A549 (cell line): ENCODE results near the gene ZNF827.

Experiments
- CBX8 ChIP-seq: fragments of 200-600 bp; sonication (generic); IDR thresholded peaks from 2 replicates; pipeline ENCODE4 v1.6.1; 2016
- CEBPB ChIP-seq, 2 experiments: fragments of >200 bp in 1 of 2; sonication (Bioruptor Twin) in 1 of 2; formaldehyde crosslinking in 1 of 2; IDR thresholded peaks; 2 replicates each; pipeline ENCODE4 v1.6.1; 2012 to 2016
- CTCF ChIP-seq: fragments of >200 bp; sonication (Bioruptor Twin); formaldehyde crosslinking; IDR thresholded peaks from 3 replicates; pipeline ENCODE4 v1.5.1; 2016
- HEYL ChIP-seq: fragments of 250-450 bp; sonication (Bioruptor Pico); IDR thresholded peaks from 2 replicates; pipeline ENCODE4 v1.8.0; 2021; ENCODE audit warnings: mild to moderate bottlenecking, moderate library complexity
- PBX3 ChIP-seq: IDR thresholded peaks from 2 replicates; pipeline ENCODE4 v1.6.1; 2012
- POLR2A ChIP-seq: IDR thresholded peaks from 2 replicates; pipeline ENCODE4 v1.6.1; 2012; ENCODE audit warnings: mild to moderate bottlenecking, low read length
- SMC3 ChIP-seq: fragments of >200 bp; sonication (Bioruptor Twin); formaldehyde crosslinking; IDR thresholded peaks from 3 replicates; pipeline ENCODE4 v1.6.1; 2018; ENCODE audit warnings: inconsistent platforms
- SREBF2 ChIP-seq: fragments of 450-650 bp; IDR thresholded peaks from 2 replicates; pipeline ENCODE4 v1.6.1; 2014; ENCODE audit warnings: mild to moderate bottlenecking, moderate library complexity
- ZC3H11A ChIP-seq: fragments of 450-650 bp; IDR thresholded peaks from 2 replicates; pipeline ENCODE4 v1.6.1; 2014; ENCODE audit warnings: antibody characterized with exemption, mild to moderate bottlenecking

- TF ChIP-seq CTCF (no peak), HEYL (CRISPR knock-in tag) (no peak), POLR2A (no peak), CEBPB (IDR thresholded peaks at IDR 0.05) (no peak), ZC3H11A (no peak), SREBF2 (no peak), CBX8 (no peak), SMC3 (no peak), PBX3 (no peak)
Measured at GRCh38 chr4:145743641-145744040, 195.0 kb downstream of the ZNF827 start.
